Activated gamma-delta T cell treated with anti-CD3 and anti-CD28 coated beads, Interleukin-2, amount 50 U/mL, for 16 hours (primary cell): ENCODE measurements around the gene TNKS2.
"Not testable (repeated sequence)": the region's sequence is repeated elsewhere in the genome, so short reads cannot be mapped to it uniquely, and the experiment has no call there.

Experiments
- DNase-seq: peaks from one replicate; pipeline ENCODE4 v3.0.0-alpha.2; 2020; ENCODE audit warnings: low read depth

Gene TNKS2

DNA sequence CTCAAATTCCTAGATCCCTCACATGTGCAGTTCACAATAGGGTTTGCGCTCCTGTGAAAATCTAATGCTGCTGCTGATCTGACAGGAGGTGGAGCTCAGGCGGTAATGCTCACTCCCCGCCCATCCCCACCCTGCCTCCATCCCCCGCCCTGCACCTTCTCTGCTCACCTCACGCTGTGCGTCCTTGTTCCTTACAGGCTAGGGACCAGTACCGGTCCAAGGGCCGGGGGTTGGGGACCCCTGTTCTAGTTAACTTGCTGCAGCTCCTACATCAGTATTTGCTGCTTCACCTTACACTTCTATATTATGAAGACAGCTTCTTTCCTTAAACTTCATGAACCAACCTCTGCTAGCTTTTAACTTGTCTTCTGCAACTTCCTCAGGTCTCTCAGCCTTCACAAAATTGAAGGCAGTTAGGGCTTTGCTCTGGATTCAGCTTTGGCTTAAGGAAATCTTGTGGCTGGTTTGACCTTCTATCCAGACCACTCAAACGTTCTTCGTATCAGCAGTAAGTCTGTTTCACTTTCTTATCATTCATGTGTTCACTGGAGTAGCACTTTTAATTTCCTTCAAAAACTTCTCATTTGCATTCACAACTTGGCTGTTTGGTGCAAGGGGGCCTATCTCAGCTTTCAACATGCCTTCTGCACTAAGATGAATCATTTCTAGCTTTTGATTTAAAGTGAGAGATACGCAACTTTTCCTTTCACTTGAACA lies 1.7 kb upstream of the TNKS2 start:
- DNase-seq, result peak; percentile 22

DNA sequence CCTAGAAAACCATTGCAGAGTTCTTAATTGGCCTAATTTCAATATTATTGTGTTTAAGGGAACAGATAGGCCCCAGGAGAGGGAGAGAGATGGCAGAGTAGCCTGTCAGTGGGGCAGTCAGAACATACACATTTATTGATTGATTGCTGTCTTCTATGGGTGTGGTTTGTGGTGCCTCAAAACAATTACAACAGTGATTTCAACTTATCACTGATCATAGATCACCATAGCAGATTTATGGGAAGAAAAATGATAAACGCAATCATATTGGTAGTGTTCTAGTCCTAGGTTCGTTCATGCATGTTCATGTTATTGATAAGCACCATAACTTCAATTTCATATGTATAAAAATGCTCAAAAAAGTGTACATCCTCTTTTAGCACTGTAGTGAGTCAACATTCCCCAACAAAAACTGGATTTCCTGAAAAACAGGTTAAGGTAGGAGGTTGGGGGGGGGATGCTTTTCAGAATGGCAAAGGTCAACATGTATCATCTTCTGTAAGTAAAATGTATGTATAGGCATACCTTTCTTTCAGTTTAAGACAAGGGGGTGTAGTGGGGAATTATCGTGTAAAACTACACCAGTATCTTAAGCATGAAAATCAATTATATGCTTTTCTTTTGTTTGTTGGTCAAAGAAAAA lies 1.1 kb upstream of the TNKS2 start:
- no peak for DNase-seq

DNA sequence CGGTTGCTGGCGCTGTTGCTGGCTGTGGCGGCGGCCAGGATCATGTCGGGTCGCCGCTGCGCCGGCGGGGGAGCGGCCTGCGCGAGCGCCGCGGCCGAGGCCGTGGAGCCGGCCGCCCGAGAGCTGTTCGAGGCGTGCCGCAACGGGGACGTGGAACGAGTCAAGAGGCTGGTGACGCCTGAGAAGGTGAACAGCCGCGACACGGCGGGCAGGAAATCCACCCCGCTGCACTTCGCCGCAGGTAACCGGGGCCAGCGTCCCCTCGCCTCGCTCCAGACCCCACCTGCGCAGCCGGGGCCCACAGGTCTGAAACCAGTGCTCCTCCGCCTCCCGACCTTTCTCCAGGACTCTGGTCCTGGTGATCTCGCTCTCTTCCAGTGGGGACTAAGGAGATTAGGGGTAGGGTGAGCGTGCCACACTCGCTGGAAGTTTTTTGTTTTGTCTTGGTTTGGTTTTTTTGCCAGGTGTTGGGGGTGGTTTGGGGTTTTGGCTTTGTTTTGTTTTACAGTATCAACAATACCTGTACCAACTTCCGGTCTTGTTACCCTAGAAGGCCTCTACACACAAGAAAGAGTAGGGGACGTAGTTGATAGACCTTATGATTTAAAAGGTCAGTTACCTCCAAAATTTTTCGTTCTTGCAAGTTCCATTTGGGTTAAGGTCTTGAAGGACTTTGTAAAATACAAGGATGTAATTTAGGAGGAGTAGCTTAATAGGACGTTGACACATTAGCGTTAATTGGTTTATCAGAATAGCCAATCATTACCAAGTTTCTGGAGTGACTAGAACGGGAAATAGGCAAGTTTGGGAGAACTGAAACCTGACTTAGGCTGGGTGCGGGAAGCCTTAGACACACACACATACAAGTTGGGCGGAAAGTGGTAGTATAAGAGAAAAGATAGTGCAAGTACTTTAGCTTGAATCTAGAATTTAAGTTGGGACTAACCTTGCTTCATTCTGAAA lies 704 bp downstream of the TNKS2 start:
- peak; percentile 29 for DNase-seq

GRCh38 chr10:91799612-91799975 lies 1.4 kb downstream of the TNKS2 start:
- DNase-seq, result no peak

- DNase-seq, result no peak
Measured at GRCh38 chr10:91800182-91800581, 2.0 kb downstream of the TNKS2 start.

- no peak for DNase-seq
Measured at GRCh38 chr10:91800756-91801155, 2.5 kb downstream of the TNKS2 start.

DNA sequence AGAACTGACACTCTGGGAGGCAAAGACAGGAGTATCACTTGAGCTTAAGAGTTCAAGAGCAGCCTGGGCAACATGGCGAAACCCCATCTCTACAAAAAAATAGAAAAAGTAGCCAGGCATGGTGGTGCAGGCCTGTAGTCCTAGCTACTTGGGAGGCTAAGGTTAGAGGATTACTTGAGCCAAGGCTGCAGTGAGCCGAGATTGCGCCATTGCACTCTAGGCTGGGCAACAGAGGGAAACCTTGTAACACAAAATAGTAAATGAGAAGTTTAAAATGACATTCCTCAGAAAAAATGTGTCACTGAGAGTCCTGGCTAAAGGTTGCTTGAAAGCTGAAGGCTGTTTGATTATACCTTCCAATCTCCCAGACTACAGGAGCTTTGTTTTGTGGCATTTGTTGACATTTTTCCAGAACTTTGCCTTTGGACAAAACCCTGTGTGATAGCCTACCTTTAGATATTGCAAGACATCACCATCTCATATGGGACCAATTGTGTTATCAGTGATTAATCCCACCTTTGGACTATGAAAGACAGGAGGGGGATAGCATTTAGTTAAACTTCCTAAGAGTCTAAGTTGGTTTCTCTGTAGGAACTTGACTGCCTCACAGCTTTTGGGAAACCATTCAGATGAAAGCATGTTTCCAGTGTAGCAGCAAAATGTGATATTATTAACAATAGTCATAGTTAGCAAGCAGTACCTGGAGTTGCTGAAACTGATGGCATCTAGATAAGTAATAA lies 5.3 kb downstream of the TNKS2 start:
- no peak for DNase-seq

GRCh38 chr10:91804126-91804510 lies 5.9 kb downstream of the TNKS2 start:
- no peak for DNase-seq

- DNase-seq, result no peak
Measured at GRCh38 chr10:91805110-91805838, 7.0 kb downstream of the TNKS2 start.

DNA sequence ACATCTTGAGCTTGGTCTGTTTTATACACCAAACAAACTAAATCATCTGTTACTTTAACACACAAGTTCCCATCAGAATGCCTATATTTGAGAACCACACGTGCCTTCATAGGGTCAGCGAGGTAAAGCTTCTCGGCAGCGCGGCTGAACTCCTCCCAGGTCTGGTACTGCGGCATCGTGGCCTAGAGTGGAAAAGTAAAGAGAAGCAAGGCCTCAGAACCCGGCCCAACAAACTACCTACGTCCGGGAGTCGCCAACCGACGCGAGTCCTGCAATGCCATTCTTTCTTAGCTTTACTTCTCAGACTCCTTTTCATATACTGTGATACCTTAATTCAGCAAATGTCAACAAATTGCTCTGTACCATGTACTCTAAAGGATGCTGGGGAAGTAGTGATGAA lies 9.0 kb downstream of the TNKS2 start:
- DNase-seq, result not testable (repeated sequence)

DNA sequence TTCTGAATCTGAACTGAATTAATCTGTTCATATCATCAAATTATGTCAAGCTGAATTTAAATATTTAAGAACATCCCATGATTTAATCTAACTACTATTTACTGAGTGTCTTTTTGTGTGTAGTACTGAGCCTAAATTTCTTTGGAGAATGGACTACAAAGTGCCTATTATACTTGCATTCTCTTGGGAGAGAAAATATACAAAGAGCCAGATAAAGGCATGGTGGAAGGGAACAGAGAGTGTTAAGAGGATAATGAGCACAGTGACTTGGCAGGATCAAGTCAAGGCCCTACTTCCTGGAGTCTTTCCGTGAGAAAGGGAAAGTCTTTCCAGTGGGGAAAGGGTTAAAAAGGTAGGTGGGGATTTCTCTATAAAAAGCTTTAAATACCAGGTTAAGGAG lies 15.0 kb downstream of the TNKS2 start:
- no peak for DNase-seq

DNA sequence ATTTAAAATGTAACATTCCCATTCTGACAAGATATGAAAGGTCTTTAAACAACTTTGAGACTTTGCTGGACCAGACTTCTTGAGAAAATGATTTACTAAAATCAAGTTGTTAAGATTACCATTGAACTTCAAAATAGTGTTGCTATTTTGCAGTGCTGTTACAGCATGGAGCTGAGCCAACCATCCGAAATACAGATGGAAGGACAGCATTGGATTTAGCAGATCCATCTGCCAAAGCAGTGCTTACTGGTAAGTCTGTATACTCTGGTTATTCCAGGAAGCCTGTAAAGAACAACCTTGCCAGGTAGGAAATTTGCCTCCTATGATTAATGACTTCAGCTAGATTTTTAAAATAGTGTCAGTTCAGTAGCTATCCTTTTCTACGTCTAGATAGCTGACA lies 18.8 kb downstream of the TNKS2 start:
- DNase-seq, result no peak

GRCh38 chr10:91820144-91820543 lies 21.9 kb downstream of the TNKS2 start:
- no peak for DNase-seq

DNA sequence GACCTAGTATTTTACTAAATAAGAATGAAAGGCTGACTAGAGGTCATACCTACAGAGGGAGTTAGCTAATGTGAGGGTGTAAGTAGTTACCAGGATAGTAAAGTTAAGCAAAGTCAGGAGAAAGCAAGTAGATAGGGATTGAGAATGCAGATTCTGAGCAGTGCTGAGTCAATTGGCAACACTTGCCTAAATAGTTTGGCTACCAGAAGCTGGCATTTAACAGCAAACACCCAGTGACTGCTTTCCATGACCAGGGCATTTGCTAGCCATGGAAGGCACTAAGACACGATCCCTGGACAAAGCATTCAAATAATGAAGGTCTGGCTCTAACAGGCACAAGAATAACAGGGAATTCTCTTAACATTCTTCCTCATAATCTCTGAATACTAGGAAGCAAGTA lies 25.9 kb downstream of the TNKS2 start:
- no peak for DNase-seq

DNA sequence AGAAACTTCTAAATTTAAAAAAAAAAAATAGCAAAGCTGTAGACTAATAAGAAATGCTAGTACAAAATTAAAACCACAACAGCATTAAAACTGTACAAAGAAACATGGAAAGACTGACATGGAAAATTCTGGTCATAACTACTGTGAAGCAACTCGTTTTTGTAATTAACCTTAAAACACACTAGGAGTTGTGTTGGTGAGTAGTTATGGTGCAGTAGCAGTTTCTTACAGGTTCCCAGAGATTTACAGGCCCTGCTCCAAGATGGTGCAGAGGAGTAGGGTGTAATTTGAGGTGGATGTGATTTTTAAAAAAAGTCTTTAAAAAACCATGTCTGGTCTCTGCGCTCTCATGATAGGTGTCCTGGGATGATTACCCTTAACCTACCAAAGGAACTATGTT lies 31.0 kb downstream of the TNKS2 start:
- no peak for DNase-seq

GRCh38 chr10:91838199-91838598 lies 40.0 kb downstream of the TNKS2 start:
- no peak for DNase-seq

DNA sequence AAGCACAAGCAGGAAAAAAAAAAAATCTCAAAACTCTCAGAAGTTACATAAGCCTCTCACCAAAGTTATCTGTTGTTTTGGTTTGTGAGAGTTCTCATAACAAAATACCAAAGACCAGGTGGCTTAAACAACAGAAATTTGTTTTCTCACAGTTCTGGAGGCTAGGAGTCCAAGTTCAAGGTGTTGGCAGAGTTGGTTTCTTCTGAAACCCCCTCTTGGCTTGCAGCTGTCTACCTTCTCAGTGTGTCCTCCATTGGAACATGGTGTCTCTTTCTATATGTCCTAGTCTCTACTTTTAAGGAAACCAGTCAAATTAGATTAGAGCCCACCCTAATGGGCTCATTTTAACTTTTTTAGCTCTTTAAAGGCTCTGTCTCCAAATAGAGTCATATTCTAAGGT lies 44.9 kb downstream of the TNKS2 start:
- DNase-seq, result no peak

DNA sequence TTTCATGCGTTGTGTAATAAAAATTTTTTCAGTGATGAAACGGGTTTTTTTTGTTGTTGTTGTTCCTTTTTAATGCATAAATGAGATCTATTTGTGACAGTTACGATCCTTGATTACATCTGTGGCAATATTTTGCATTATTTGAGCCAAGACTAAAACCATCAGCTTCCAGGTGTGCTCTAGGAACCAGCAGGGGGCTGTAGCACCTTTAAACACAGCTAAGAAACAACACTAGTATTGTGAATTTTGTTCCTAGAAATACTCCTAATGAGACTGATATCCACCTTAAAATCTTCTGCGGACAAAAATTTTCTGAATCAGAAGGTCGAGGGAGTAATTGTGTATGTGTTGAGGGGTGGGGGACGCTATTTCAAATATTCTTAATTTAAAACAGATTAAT lies 58.4 kb downstream of the TNKS2 start:
- no peak for DNase-seq

GRCh38 chr10:91860885-91861284 lies 62.7 kb downstream of the TNKS2 start:
- no peak for DNase-seq

- no peak for DNase-seq
Measured at GRCh38 chr10:91864099-91864498, 65.9 kb downstream of the TNKS2 start.

GRCh38 chr10:91864744-91865143 lies 66.5 kb downstream of the TNKS2 start:
- no peak for DNase-seq
